Small intestine (tissue), 7 donors: Measurements from ENCODE around the gene IGFBP7. TPM values are rescaled to one million over a fixed set of nuclear protein-coding genes. Genes with fewer than 3 reads are reported as not detected.

ENCODE experiments used
- DNase-seq, 2 donors: peaks; one replicate each; pipeline versions ENCODE4 v3.0.0 to v3.0.0-alpha.2; 2013
- FAIRE-seq: peaks from 2 replicates; lab custom pipeline; 2012; peaks lifted over from hg19 to GRCh38; lab: Jason Lieb, UNC
- H3K27ac ChIP-seq, 3 donors: one replicate each; pipeline ENCODE4 v1.5.1; 2013; ENCODE audit warnings: low read length in 2 of 3, mild to moderate bottlenecking in 2 of 3, control low read depth in 1 of 3, inconsistent platforms in 1 of 3, low read depth in 1 of 3, moderate library complexity in 1 of 3
- H3K27me3 ChIP-seq, 3 donors: one replicate each; pipeline ENCODE4 v1.6.1; 2013; ENCODE audit warnings: low read length in 3 of 3, inconsistent platforms in 1 of 3; ENCODE audit not compliant: control insufficient read depth in 3 of 3, insufficient read depth in 3 of 3
- H3K36me3 ChIP-seq, 3 donors: one replicate each; pipeline ENCODE4 v1.6.1; 2013; ENCODE audit warnings: low read length in 3 of 3, inconsistent platforms in 1 of 3, low read depth in 1 of 3, mild to moderate bottlenecking in 1 of 3, moderate library complexity in 1 of 3; ENCODE audit not compliant: control insufficient read depth in 3 of 3, insufficient read depth in 2 of 3
- H3K4me1 ChIP-seq, 3 donors: one replicate each; pipeline ENCODE4 v1.6.1; 2013; ENCODE audit warnings: low read length in 2 of 3, inconsistent platforms in 1 of 3, low read depth in 1 of 3, mild to moderate bottlenecking in 1 of 3, moderate library complexity in 1 of 3; ENCODE audit not compliant: control insufficient read depth in 3 of 3, insufficient read depth in 2 of 3
- H3K4me3 ChIP-seq, 3 donors: one replicate each; pipeline ENCODE4 v1.5.1; 2013; ENCODE audit warnings: low read length in 3 of 3, control low read depth in 1 of 3, inconsistent platforms in 1 of 3, low read depth in 1 of 3, mild to moderate bottlenecking in 1 of 3, moderate library complexity in 1 of 3
- H3K9me3 ChIP-seq, 2 donors: one replicate each; pipeline ENCODE4 v1.6.1; 2013; ENCODE audit warnings: low read depth in 1 of 2, low read length in 1 of 2; ENCODE audit not compliant: control insufficient read depth in 2 of 2, insufficient read depth in 1 of 2
- WGBS, 3 donors: extraction: QIAGEN DNeasy Blood & Tissue Kit; methylation state at CpG; one replicate each; pipeline ENCODE4 v1.1.7; 2013; 5-methylcytosine and 5-hydroxymethylcytosine counted together
- polyA plus RNA-seq, 4 donors: library from polyadenylated mRNA; stranded (reverse) in 3 of 4; unstranded in 1 of 4; fragments of 200-250 nt in 3 of 4; fragments of 120-200 nt in 1 of 4; gene quantifications; one replicate each; pipeline versions ENCODE4 v1.2.1 to v1.2.3, GENCODE V29; 2013
- donor health status: healthy with polysubstance abuse.
- donor health status: control.
- donor health status: control.
- donor health status: Bipolar disorder and iron deficiency.
- donor health status: healthy.

Gene IGFBP7
- polyA plus RNA-seq, 4 donors = 8.9 to 240 (median 50.5) TPM

GRCh38 chr4:57044996-57045395 lies 65.2 kb downstream of the IGFBP7 start:
- Histone ChIP-seq H3K9me3 (peaks cover 0 to 4% of the 10 kb centered on the region in 2 donors), H3K4me1 (peaks cover 0 to 2% (median 0%) of the 10 kb centered on the region in 3 donors), H3K36me3 (peaks cover 0 to 3% (median 0%) of the 10 kb centered on the region in 3 donors), H3K27ac (no peak overlapping the region), H3K4me3 (no peak overlapping the region), H3K27me3 (no peaks in the 10 kb centered on the region)
- FAIRE-seq (no peak), DNase-seq (no peak)
- WGBS, 3 donors = 63 to 79% (median 75%) methylated on average over 1 of the region's 1 CpG

GRCh38 chr4:57044279-57044678 lies 65.9 kb downstream of the IGFBP7 start:
- peak overlapping the region in 2 of 3 donors; percentile 10 to 89 for H3K27ac ChIP-seq
- FAIRE-seq = no peak
- WGBS, 3 donors = 57 to 88% (median 81%) methylated on average over 1 of the region's 1 CpG

GRCh38 chr4:57043347-57044251 lies 66.6 kb downstream of the IGFBP7 start:
- WGBS, 3 donors = 47 to 73% (median 60%) methylated on average over 6 of the region's 6 CpGs
- no peak for DNase-seq
- Histone ChIP-seq H3K4me1 (peaks cover 0 to 2% (median 0%) of the 10 kb centered on the region in 3 donors), H3K4me3 (no peak overlapping the region), H3K9me3 (peaks cover 0 to 4% of the 10 kb centered on the region in 2 donors), H3K27me3 (no peaks in the 10 kb centered on the region), H3K27ac (peak overlapping the region in 2 of 3 donors; percentile 46 to 89), H3K36me3 (peaks cover 0 to 3% (median 0%) of the 10 kb centered on the region in 3 donors)
- FAIRE-seq = no peak

More at GRCh38 chr4:57044279-57044678, 65.9 kb downstream of the IGFBP7 start:
- peaks cover 0 to 2% (median 0%) of the 10 kb centered on the region in 3 donors for H3K4me1 ChIP-seq
- no peak overlapping the region for H3K4me3 ChIP-seq
- H3K27me3 ChIP-seq = no peaks in the 10 kb centered on the region
- H3K9me3 ChIP-seq = peaks cover 0 to 4% of the 10 kb centered on the region in 2 donors
- peaks cover 0 to 3% (median 0%) of the 10 kb centered on the region in 3 donors for H3K36me3 ChIP-seq
- DNase-seq = no peak

DNA sequence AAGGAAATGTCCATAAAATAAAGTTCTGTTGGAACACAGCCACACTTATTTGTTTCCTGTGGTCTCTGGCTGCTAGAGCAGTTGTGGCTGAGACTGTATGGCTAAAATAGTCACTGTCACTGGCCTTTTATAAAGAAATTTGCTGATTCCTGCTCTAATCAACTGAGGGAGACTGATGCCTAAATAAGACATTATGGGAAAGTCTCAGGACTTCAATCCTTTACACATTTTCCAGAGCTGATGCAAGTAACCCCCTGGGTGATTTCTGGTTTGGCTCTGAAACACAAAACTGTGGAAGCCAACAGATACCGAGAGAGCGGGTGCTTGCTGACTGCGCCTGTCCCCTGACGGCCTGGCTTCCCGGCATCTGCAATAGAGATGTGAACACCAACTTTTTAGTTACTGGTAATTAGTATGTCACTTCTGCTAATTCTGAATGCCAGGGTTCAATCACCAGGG lies 67.4 kb downstream of the IGFBP7 start:
- 76 to 93% (median 83%) methylated on average over 5 of the region's 5 CpGs for WGBS, 3 donors
- Histone ChIP-seq H3K4me3 (no peak overlapping the region), H3K27ac (peak overlapping the region in 2 of 3 donors; percentile 46 to 68), H3K9me3 (peaks cover 0 to 4% of the 10 kb centered on the region in 2 donors), H3K4me1 (peaks cover 0 to 2% (median 0%) of the 10 kb centered on the region in 3 donors), H3K36me3 (peaks cover 0 to 3% (median 2%) of the 10 kb centered on the region in 3 donors), H3K27me3 (peaks cover 0 to under 1% (median 0%) of the 10 kb centered on the region in 3 donors)
- FAIRE-seq (no peak), DNase-seq (no peak)

- FAIRE-seq (no peak), DNase-seq (no peak)
- Histone ChIP-seq H3K36me3 (peaks cover 0 to 3% (median 2%) of the 10 kb centered on the region in 3 donors), H3K4me3 (no peak overlapping the region), H3K9me3 (no peaks in the 10 kb centered on the region), H3K27ac (no peak overlapping the region), H3K4me1 (no peaks in the 10 kb centered on the region), H3K27me3 (peaks cover 0 to 2% (median 0%) of the 10 kb centered on the region in 3 donors)
- WGBS, 3 donors = 68 to 83% (median 83%) methylated on average over 1 of the region's 1 CpG
Observed at GRCh38 chr4:57041020-57041419, 69.2 kb downstream of the IGFBP7 start.

- no peak overlapping the region for H3K27ac ChIP-seq
- no peak for DNase-seq
- H3K9me3 ChIP-seq = no peaks in the 10 kb centered on the region
- WGBS, 3 donors = 62 to 67% (median 65%) methylated on average over 6 of the region's 6 CpGs
- no peak overlapping the region for H3K4me3 ChIP-seq
- peaks cover 0 to 3% (median 2%) of the 10 kb centered on the region in 3 donors for H3K36me3 ChIP-seq
- no peaks in the 10 kb centered on the region for H3K4me1 ChIP-seq
- H3K27me3 ChIP-seq = peaks cover 0 to 2% (median 0%) of the 10 kb centered on the region in 3 donors
- FAIRE-seq = no peak
Observed at GRCh38 chr4:57040510-57040909, 69.7 kb downstream of the IGFBP7 start.

- FAIRE-seq (no peak), DNase-seq (no peak)
- 48 to 53% (median 49%) methylated on average over 2 of the region's 2 CpGs for WGBS, 3 donors
- H3K27me3 ChIP-seq = peaks cover 0 to 2% (median 0%) of the 10 kb centered on the region in 3 donors
- peaks cover 0 to 3% (median 2%) of the 10 kb centered on the region in 3 donors for H3K36me3 ChIP-seq
- H3K27ac ChIP-seq = no peak overlapping the region
- H3K4me1 ChIP-seq = no peaks in the 10 kb centered on the region
- H3K9me3 ChIP-seq = no peaks in the 10 kb centered on the region
- no peak overlapping the region for H3K4me3 ChIP-seq
Observed at GRCh38 chr4:57039345-57039744, 70.8 kb downstream of the IGFBP7 start.

- Histone ChIP-seq H3K27me3 (peaks cover 0 to 2% (median 0%) of the 10 kb centered on the region in 3 donors), H3K27ac (no peak overlapping the region), H3K4me1 (no peaks in the 10 kb centered on the region), H3K36me3 (peaks cover 0 to 3% (median 2%) of the 10 kb centered on the region in 3 donors), H3K9me3 (no peaks in the 10 kb centered on the region), H3K4me3 (no peak overlapping the region)
- 27 to 41% (median 36%) methylated on average over 15 of the region's 15 CpGs for WGBS, 3 donors
- FAIRE-seq (no peak), DNase-seq (peak; percentile 40 to 70)
Observed at GRCh38 chr4:57037982-57038604, 72.1 kb downstream of the IGFBP7 start.
